Sigmoid colon (tissue), 7 donors: ENCODE data around the gene KLHL1. TPM values are rescaled to one million over a fixed set of nuclear protein-coding genes. Genes with fewer than 3 reads are reported as not detected.

ENCODE experiments used
- DNase-seq: peaks from one replicate; pipeline ENCODE4 v3.0.0-alpha.2; 2019
- H3K27ac ChIP-seq, 4 donors: fragments of 200-600 bp; sonication (generic); one replicate each; pipeline ENCODE4 v1.5.1; 2016 to 2019; ENCODE audit warnings: mild to moderate bottlenecking in 1 of 4
- H3K27me3 ChIP-seq, 3 donors: fragments of 200-600 bp; sonication (generic); one replicate each; pipeline ENCODE4 v1.5.1; 2019; ENCODE audit warnings: mild to moderate bottlenecking in 1 of 3
- H3K36me3 ChIP-seq, 4 donors: fragments of 200-600 bp; sonication (generic); one replicate each; pipeline ENCODE4 v1.5.1; 2016 to 2019
- H3K4me1 ChIP-seq, 4 donors: fragments of 200-600 bp; sonication (generic); one replicate each; pipeline ENCODE4 v1.5.1; 2017 to 2019
- H3K4me3 ChIP-seq, 4 donors: fragments of 200-600 bp; sonication (generic); one replicate each; pipeline ENCODE4 v1.5.1; 2017 to 2019; ENCODE audit warnings: mild to moderate bottlenecking in 2 of 4, moderate library complexity in 1 of 4
- H3K9me3 ChIP-seq, 4 donors: fragments of 200-600 bp in 3 of 4; sonication (generic) in 3 of 4; one replicate each; pipeline versions ENCODE4 v1.5.1 to v1.6.1; 2013 to 2019
- EP300 ChIP-seq, 4 donors: sonication (generic); formaldehyde crosslinking; IDR thresholded peaks; one replicate each; pipeline ENCODE4 v1.6.1; 2017; ENCODE audit warnings: antibody characterized with exemption in 4 of 4
- POLR2A ChIP-seq, 2 donors: fragments of 450-650 bp; IDR thresholded peaks; one replicate each; pipeline ENCODE4 v1.6.1; 2016; ENCODE audit warnings: antibody characterized with exemption in 2 of 2, mild to moderate bottlenecking in 2 of 2, moderate library complexity in 2 of 2
- POLR2AphosphoS5 ChIP-seq, 4 donors: sonication (generic); formaldehyde crosslinking; IDR thresholded peaks; one replicate each; pipeline ENCODE4 v1.6.1; 2017; ENCODE audit warnings: antibody characterized with exemption in 4 of 4
- WGBS, 2 donors: extraction: QIAGEN DNeasy Blood & Tissue Kit; methylation state at CpG; one replicate each; pipeline ENCODE4 v1.1.7; 2013; 5-methylcytosine and 5-hydroxymethylcytosine counted together
- intact Hi-C: fragments of 100-400 bp; cut with DNase I; formaldehyde crosslinking; loops from one replicate; pipeline ENCODE4 v1.15.1; 2023
- polyA plus RNA-seq, 3 donors: library from polyadenylated mRNA; stranded (reverse); fragments of 200-250 nt; gene quantifications; one replicate each; pipeline ENCODE4 v1.2.3, GENCODE V29; 2013
- total RNA-seq, 4 donors: library from RNA; depleted of rRNA; stranded (reverse); fragments of >200 nt; gene quantifications; one replicate each; pipeline ENCODE4 v1.1.0, GENCODE V29; 2016
- TF ChIP-seq, protein P1 (sequence below), 4 experiments: fragments of 450-650 bp in 3 of 4; fragments of 200-600 bp in 1 of 4; IDR thresholded peaks; one replicate each; pipeline ENCODE4 v1.5.1; 2016 to 2019; ENCODE audit warnings: antibody characterized with exemption in 4 of 4, mild to moderate bottlenecking in 3 of 4, moderate library complexity in 2 of 4
- donor health status: healthy with polysubstance abuse.
- donor health status: Bipolar disorder and iron deficiency.
- donor health status: healthy.

The KLHL1 gene
- total and polyA plus RNA-seq, 7 donors, result 0.10 to 0.36 (median 0.27) TPM; not detected in 4

DNA sequence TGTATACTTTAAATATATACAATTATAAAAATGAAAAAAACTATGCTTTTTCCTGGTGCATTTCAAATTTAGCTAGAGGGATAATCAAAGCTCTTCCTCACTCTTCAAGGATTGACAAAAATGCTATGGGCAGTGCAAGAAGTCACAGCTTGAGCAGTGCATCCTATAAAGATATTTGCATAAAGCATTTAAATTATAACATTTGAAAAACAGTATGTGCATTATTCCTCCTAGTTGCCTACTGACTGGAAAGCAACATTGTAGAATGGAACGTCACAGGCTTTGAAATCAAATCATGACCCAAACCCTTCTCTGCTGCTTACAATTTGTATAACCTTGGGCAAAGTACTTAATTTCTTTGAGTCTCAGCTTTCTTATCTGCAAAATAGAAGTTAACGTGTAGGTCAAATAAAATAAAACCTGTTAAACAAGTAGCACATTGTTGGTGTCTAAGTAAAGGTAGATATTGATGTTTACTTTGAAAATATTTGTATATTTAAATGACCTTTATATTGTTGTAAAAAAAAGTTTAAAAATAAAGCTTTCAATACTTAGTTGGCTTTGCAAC is 9.2 kb upstream of the KLHL1 start:
- H3K27ac ChIP-seq, result no peak overlapping the region
- no peaks in the 10 kb centered on the region for H3K36me3 ChIP-seq
- no peaks in the 10 kb centered on the region for H3K4me1 ChIP-seq
- intact Hi-C loops, result no loop called here
- WGBS, 2 donors, result 17 to 57% methylated on average over 2 of the region's 2 CpGs
- H3K9me3 ChIP-seq, result no peaks in the 10 kb centered on the region
- no peak for TF ChIP-seq POLR2A (IDR thresholded peaks at IDR 0.05)
- TF ChIP-seq POLR2AphosphoS5 (IDR thresholded peaks at IDR 0.05), result no peak
- TF ChIP-seq EP300 (IDR thresholded peaks at IDR 0.05), result no peak
- TF ChIP-seq, protein P1, sequence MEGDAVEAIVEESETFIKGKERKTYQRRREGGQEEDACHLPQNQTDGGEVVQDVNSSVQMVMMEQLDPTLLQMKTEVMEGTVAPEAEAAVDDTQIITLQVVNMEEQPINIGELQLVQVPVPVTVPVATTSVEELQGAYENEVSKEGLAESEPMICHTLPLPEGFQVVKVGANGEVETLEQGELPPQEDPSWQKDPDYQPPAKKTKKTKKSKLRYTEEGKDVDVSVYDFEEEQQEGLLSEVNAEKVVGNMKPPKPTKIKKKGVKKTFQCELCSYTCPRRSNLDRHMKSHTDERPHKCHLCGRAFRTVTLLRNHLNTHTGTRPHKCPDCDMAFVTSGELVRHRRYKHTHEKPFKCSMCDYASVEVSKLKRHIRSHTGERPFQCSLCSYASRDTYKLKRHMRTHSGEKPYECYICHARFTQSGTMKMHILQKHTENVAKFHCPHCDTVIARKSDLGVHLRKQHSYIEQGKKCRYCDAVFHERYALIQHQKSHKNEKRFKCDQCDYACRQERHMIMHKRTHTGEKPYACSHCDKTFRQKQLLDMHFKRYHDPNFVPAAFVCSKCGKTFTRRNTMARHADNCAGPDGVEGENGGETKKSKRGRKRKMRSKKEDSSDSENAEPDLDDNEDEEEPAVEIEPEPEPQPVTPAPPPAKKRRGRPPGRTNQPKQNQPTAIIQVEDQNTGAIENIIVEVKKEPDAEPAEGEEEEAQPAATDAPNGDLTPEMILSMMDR (IDR thresholded peaks at IDR 0.05), result no peak
- DNase-seq, result no peak
- H3K27me3 ChIP-seq, result no peaks in the 10 kb centered on the region
- H3K4me3 ChIP-seq, result no peak overlapping the region

DNA sequence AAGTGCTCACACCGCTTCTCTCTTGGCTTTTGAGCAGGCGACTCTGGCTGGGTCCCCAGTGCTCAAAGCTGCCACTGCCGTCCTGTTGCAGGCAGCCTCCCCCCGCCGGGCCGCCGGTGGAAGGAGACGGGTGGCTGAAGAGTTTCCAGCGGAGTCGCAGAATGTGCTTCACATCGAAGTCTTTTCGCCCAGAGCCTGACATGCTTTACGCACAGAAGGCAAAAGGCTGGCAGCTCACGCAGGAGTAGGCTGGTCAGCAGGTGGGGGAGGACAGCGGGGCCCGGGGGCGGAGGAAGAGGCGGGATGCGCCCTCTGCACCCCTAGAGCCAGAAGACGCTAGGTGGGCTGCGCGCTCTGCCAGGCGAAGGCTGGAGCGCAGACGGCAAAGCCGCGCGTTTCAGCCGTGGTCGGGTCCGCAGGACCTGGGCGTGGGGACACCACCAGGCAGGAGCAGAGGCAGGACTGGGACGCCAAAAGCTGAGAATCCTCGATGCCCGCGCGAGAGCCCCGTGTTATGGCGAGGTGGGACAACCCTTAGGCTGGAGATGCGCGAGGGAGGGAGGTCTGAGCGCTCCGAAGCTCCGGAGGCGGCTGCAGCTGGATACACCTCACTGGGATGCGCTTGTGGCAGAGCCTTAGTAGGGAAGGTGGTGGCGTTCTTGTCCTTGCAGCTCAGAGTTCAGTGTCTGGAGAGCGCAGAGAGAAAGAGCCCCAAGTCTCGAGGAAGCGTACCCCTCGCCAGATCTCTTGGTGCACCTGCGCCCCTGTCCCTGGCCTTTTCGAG is 562 bp downstream of the KLHL1 start, which contains the start of gene ATXN8OS:
Gene ATXN8OS, plus strand, starts transcription at position 329 of the 784 bp plus-strand sequence.
- 7 to 20% methylated on average over 53 of the region's 53 CpGs for whole genome bisulfite sequencing, 2 donors
- TF ChIP-seq EP300 (IDR thresholded peaks at IDR 0.05) (no peak), POLR2A (IDR thresholded peaks at IDR 0.05) (no peak), POLR2AphosphoS5 (IDR thresholded peaks at IDR 0.05) (no peak)
- TF ChIP-seq, protein P1 (IDR thresholded peaks at IDR 0.05), result no peak
- no peak within 1 kb of the TSS for H3K4me3 ChIP-seq

DNA sequence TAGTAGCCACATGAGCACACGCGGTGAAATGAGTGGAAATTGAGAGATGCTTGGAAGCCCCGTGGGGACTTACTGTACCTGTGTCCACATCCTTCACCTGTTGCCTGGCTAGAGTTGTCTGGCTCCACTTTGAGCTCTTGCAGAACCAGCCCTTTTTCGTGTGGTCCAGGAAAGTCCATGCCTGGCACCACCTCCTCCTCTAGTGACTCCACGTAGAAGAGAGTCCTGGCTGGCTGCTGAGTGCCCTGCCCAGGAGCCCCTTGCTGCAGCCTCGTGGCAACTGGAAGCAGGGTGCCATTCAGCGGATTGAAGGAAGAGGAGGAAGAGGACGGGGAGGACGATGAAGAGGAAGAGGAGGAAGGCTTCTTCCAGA is 1.1 kb downstream of the KLHL1 start:
- Histone ChIP-seq H3K27me3 (peaks cover 0 to 14% (median 12%) of the 10 kb centered on the region in 3 donors), H3K9me3 (no peaks in the 10 kb centered on the region), H3K36me3 (no peaks in the 10 kb centered on the region), H3K27ac (no peak overlapping the region), H3K4me3 (no peak overlapping the region), H3K4me1 (no peaks in the 10 kb centered on the region)
- intact Hi-C loops, result no loop called here
- DNase-seq, result no peak
- WGBS, 2 donors, result 36 to 44% methylated on average over 9 of the region's 9 CpGs
- TF ChIP-seq, protein P1 (IDR thresholded peaks at IDR 0.05), result no peak
- TF ChIP-seq EP300 (IDR thresholded peaks at IDR 0.05) (no peak), POLR2A (IDR thresholded peaks at IDR 0.05) (no peak), POLR2AphosphoS5 (IDR thresholded peaks at IDR 0.05) (no peak)

More for the DNA sequence above, 562 bp downstream of the KLHL1 start, which contains the start of gene ATXN8OS:
- Histone ChIP-seq H3K36me3 (no peaks in the 10 kb centered on the region), H3K9me3 (no peaks in the 10 kb centered on the region), H3K27me3 (peaks cover 0 to 14% (median 12%) of the 10 kb centered on the region in 3 donors), H3K27ac (no peak within 1 kb of the TSS), H3K4me1 (no peaks in the 10 kb centered on the region)
- intact Hi-C loops, result no loop called here
- DNase-seq, result no peak

DNA sequence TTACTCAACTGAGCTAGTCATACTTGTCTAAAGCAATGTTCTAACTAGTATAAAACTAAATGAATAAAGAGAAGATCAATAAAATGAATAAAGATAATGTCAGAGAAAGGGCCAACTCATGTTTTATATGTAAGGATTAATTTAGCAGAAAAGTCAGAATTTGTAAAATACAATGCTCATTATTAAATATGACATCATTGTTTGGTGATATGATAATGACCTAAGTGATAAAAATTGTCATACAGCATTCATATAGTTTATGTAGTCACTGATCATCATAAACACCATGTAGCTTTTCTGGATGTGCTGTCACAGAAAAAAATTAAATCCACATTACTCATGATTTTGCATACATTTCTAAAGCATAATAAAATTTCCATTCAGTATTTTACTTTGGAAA is 3.8 kb downstream of the KLHL1 start:
- Histone ChIP-seq H3K4me1 (no peaks in the 10 kb centered on the region), H3K27ac (no peak overlapping the region), H3K9me3 (no peaks in the 10 kb centered on the region), H3K36me3 (no peaks in the 10 kb centered on the region), H3K4me3 (no peak overlapping the region), H3K27me3 (peaks cover 0 to 14% (median 12%) of the 10 kb centered on the region in 3 donors)
- DNase-seq, result no peak
- TF ChIP-seq POLR2A (IDR thresholded peaks at IDR 0.05) (no peak), EP300 (IDR thresholded peaks at IDR 0.05) (no peak), POLR2AphosphoS5 (IDR thresholded peaks at IDR 0.05) (no peak)
- TF ChIP-seq, protein P1 (IDR thresholded peaks at IDR 0.05), result no peak
- intact Hi-C loops, result no loop called here
